SH-SY5Y (cell line): Measurements from ENCODE around the gene SRSF8.

Experiments used
- GATA2 ChIP-seq: IDR thresholded peaks from 2 replicates; pipeline ENCODE4 v1.6.1; 2011; ENCODE audit warnings: mild to moderate bottlenecking, low read depth, low read length
- GATA3 ChIP-seq: IDR thresholded peaks from 2 replicates; pipeline ENCODE4 v1.6.1; 2011; ENCODE audit warnings: low read depth, mild to moderate bottlenecking, low read length, moderate library complexity

GRCh38 chr11:95054356-95054755 is 12.4 kb upstream of the SRSF8 start:
- no peak for TF ChIP-seq GATA3
- no peak for TF ChIP-seq GATA2
